Neural progenitor cell (in vitro differentiated cells): ENCODE results near the gene LPP. TPM values are rescaled to one million over a fixed set of nuclear protein-coding genes. Genes with fewer than 3 reads are reported as not detected.

ENCODE experiments used
- DNase-seq: peaks from one replicate; pipeline ENCODE4 v3.0.0-alpha.2; 2016; ENCODE audit warnings: low spot score
- H2AFZ ChIP-seq: fragments of 200-600 bp; sonication (generic); replicated peaks from 2 replicates; pipeline ENCODE4 v1.6.1; 2016; ENCODE audit warnings: antibody characterized with exemption
- H3F3A ChIP-seq: fragments of 200-600 bp; sonication (generic); 2 replicates; pipeline ENCODE4 v1.6.1; 2016; ENCODE audit warnings: antibody characterized with exemption, low read depth
- H3K27ac ChIP-seq: fragments of 200-600 bp; sonication (generic); 2 replicates; pipeline ENCODE4 v1.5.1; 2016; ENCODE audit warnings: mild to moderate bottlenecking
- H3K27me3 ChIP-seq: fragments of 200-600 bp; sonication (generic); 2 replicates; pipeline ENCODE4 v1.6.1; 2016; ENCODE audit warnings: mild to moderate bottlenecking, moderate library complexity
- H3K36me3 ChIP-seq: fragments of 200-600 bp; sonication (generic); 2 replicates; pipeline ENCODE4 v1.5.1; 2016
- H3K4me1 ChIP-seq: fragments of 200-600 bp; sonication (generic); 2 replicates; pipeline ENCODE4 v1.6.1; 2016; ENCODE audit warnings: mixed run types
- H3K4me2 ChIP-seq: fragments of 200-600 bp; sonication (generic); 2 replicates; pipeline ENCODE4 v1.6.1; 2016
- H3K4me3 ChIP-seq: fragments of 200-600 bp; sonication (generic); 2 replicates; pipeline ENCODE4 v1.5.1; 2016
- H3K79me2 ChIP-seq: fragments of 200-600 bp; sonication (generic); 2 replicates; pipeline ENCODE4 v1.6.1; 2016; ENCODE audit warnings: low read depth
- H3K9ac ChIP-seq: fragments of 200-600 bp; sonication (generic); 2 replicates; pipeline ENCODE4 v1.6.1; 2016
- H3K9me3 ChIP-seq: fragments of 200-600 bp; sonication (generic); 2 replicates; pipeline ENCODE4 v1.5.1; 2016; ENCODE audit warnings: low read depth
- H4K20me1 ChIP-seq: fragments of 200-600 bp; sonication (generic); 2 replicates; pipeline ENCODE4 v1.6.1; 2016; ENCODE audit warnings: low read depth
- H3K27ac Mint-ChIP-seq: 3 replicates; pipeline ENCODE4 v1.8.0; 2021; ENCODE audit warnings: mixed read lengths
- H3K27me3 Mint-ChIP-seq: 2 replicates; pipeline ENCODE4 v1.8.0; 2022; ENCODE audit warnings: low read depth, mild to moderate bottlenecking, inconsistent platforms, moderate library complexity, mixed read lengths; ENCODE audit not compliant: insufficient read depth
- H3K36me3 Mint-ChIP-seq: 3 replicates; pipeline ENCODE4 v1.8.0; 2021; ENCODE audit warnings: mixed read lengths
- H3K4me1 Mint-ChIP-seq: 3 replicates; pipeline ENCODE4 v1.8.0; 2021; ENCODE audit warnings: mixed read lengths
- H3K4me3 Mint-ChIP-seq: 3 replicates; pipeline ENCODE4 v1.8.0; 2021; ENCODE audit warnings: mild to moderate bottlenecking, moderate library complexity, mixed read lengths
- H3K9me3 Mint-ChIP-seq: 3 replicates; pipeline ENCODE4 v1.8.0; 2020; ENCODE audit warnings: mixed read lengths
- EZH2 ChIP-seq: fragments of 200-600 bp; sonication (generic); IDR thresholded peaks from 2 replicates; pipeline ENCODE4 v1.6.1; 2017; ENCODE audit warnings: antibody characterized with exemption, mild to moderate bottlenecking, moderate library complexity
- EZH2phosphoT487 ChIP-seq: fragments of 200-600 bp; sonication (generic); IDR thresholded peaks from 2 replicates; pipeline ENCODE4 v1.6.1; 2017; ENCODE audit warnings: antibody characterized with exemption
- total RNA-seq: library from RNA; depleted of rRNA; stranded (reverse); fragments of >200 nt; gene quantifications from 2 replicates; pipeline ENCODE4 v1.2.3, GENCODE V29; 2015; ENCODE audit warnings: low replicate concordance
- TF ChIP-seq, protein P1 (sequence below): fragments of 200-600 bp; sonication (generic); IDR thresholded peaks from 2 replicates; pipeline ENCODE4 v1.5.1; 2017; ENCODE audit warnings: antibody characterized with exemption, mild to moderate bottlenecking

The LPP gene
- total RNA-seq, 1 donor from 2014 or later = 18.9 TPM

DNA sequence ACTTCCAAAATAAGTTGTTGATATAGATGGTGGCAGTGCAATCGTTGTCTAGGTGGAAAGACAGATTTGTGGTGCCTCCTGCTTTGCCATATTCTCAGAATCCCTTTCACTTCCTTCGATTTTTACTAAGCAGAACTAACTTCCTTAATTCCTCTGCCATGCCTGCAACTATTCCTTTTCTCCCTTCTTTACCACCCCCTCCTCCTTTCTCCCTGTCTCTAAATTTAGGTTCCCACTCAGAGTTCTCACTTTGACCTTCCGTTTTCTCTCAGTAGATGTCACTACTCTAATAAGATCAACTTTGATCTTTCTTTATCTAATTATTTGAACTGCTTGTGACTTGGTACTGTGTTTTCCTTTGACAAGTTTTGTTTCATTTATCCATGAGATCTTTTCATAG is 351.2 kb downstream of the LPP start:
- TF ChIP-seq, protein P1, sequence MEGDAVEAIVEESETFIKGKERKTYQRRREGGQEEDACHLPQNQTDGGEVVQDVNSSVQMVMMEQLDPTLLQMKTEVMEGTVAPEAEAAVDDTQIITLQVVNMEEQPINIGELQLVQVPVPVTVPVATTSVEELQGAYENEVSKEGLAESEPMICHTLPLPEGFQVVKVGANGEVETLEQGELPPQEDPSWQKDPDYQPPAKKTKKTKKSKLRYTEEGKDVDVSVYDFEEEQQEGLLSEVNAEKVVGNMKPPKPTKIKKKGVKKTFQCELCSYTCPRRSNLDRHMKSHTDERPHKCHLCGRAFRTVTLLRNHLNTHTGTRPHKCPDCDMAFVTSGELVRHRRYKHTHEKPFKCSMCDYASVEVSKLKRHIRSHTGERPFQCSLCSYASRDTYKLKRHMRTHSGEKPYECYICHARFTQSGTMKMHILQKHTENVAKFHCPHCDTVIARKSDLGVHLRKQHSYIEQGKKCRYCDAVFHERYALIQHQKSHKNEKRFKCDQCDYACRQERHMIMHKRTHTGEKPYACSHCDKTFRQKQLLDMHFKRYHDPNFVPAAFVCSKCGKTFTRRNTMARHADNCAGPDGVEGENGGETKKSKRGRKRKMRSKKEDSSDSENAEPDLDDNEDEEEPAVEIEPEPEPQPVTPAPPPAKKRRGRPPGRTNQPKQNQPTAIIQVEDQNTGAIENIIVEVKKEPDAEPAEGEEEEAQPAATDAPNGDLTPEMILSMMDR = no peak
- TF ChIP-seq EZH2 (no peak), EZH2phosphoT487 (no peak)
- Histone ChIP-seq H2AFZ (no peak overlapping the region), H3K4me3 (no peak overlapping the region), H3K4me2 (no peak overlapping the region), H4K20me1 (no peaks in the 10 kb centered on the region), H3K79me2 (peaks cover 5% of the 10 kb centered on the region), H3K9ac (no peak overlapping the region), H3K27me3 (no peaks in the 10 kb centered on the region), H3F3A (no peaks in the 10 kb centered on the region), H3K36me3 (peaks cover 7% of the 10 kb centered on the region), H3K9me3 (no peaks in the 10 kb centered on the region), H3K4me1 (no peaks in the 10 kb centered on the region), H3K27ac (no peak overlapping the region)
- Mint-ChIP-seq H3K36me3 (peaks cover 19% of the 10 kb centered on the region), H3K9me3 (peaks cover 24% of the 10 kb centered on the region), H3K4me1 (no peaks in the 10 kb centered on the region), H3K4me3 (no peak overlapping the region), H3K27me3 (no peaks in the 10 kb centered on the region), H3K27ac (no peak overlapping the region)
- DNase-seq = no peak

DNA sequence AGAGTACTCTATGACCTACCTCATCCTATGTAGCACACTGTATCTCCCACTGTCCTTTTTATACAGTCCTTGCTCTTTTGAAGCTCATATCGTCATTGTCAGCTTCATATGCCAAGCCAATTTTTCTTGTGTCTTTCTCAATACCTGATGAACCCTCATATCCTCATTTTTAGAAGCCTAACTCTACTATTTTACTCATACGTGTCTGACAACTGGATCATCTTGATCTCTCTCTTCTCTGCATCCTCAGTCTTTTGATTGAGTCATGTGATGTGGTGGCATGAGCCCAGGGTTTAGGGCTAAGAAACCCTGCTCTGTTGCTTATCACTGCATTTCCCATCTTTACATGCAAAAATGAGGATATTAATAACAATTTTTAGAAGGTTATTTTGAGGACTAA is 352.0 kb downstream of the LPP start:
- Mint-ChIP-seq H3K9me3 (peaks cover 24% of the 10 kb centered on the region), H3K4me1 (no peaks in the 10 kb centered on the region), H3K4me3 (no peak overlapping the region), H3K36me3 (peaks cover 19% of the 10 kb centered on the region), H3K27ac (no peak overlapping the region), H3K27me3 (no peaks in the 10 kb centered on the region)
- Histone ChIP-seq H3K4me2 (no peak overlapping the region), H4K20me1 (no peaks in the 10 kb centered on the region), H3K27ac (no peak overlapping the region), H3K27me3 (no peaks in the 10 kb centered on the region), H3K9me3 (no peaks in the 10 kb centered on the region), H3F3A (no peaks in the 10 kb centered on the region), H3K4me3 (no peak overlapping the region), H2AFZ (no peak overlapping the region), H3K36me3 (peaks cover 7% of the 10 kb centered on the region), H3K79me2 (peaks cover 5% of the 10 kb centered on the region), H3K9ac (no peak overlapping the region), H3K4me1 (no peaks in the 10 kb centered on the region)
- TF ChIP-seq EZH2phosphoT487 (no peak), EZH2 (no peak)
- TF ChIP-seq, protein P1 = no peak
- no peak for DNase-seq

DNA sequence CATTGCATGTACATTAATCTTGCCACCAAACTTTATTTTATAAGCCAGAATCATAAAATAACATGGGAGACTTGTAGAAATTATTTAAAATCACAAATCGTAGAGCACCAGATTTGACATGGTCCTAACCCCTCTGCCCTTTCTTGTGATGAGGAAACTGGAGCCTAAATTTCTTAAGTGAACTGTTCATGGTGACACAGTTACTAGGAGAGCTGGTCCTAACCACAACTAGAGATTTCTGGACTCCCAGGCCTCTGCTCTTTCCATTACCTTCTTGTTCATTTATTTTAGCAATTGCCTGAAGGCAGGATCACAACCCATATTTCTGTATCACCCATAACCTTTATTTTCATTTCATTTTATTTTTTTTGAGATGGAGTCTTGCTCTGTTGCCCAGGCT is 352.5 kb downstream of the LPP start:
- H3F3A ChIP-seq = no peaks in the 10 kb centered on the region
- no peak overlapping the region for H3K4me3 ChIP-seq
- H3K27me3 Mint-ChIP-seq = no peaks in the 10 kb centered on the region
- H3K79me2 ChIP-seq = peaks cover 5% of the 10 kb centered on the region
- H3K27me3 ChIP-seq = no peaks in the 10 kb centered on the region
- H3K4me1 ChIP-seq = no peaks in the 10 kb centered on the region
- no peak overlapping the region for H3K27ac Mint-ChIP-seq
- DNase-seq = no peak
- H3K27ac ChIP-seq = no peak overlapping the region
- H3K4me1 Mint-ChIP-seq = peaks cover 1% of the 10 kb centered on the region
- peaks cover 19% of the 10 kb centered on the region for H3K36me3 Mint-ChIP-seq
- no peak overlapping the region for H3K4me3 Mint-ChIP-seq
- peaks cover 24% of the 10 kb centered on the region for H3K9me3 Mint-ChIP-seq
- no peak overlapping the region for H3K9ac ChIP-seq
- H3K9me3 ChIP-seq = no peaks in the 10 kb centered on the region
- H4K20me1 ChIP-seq = no peaks in the 10 kb centered on the region
- no peak overlapping the region for H2AFZ ChIP-seq
- H3K36me3 ChIP-seq = peaks cover 7% of the 10 kb centered on the region
- no peak overlapping the region for H3K4me2 ChIP-seq
- TF ChIP-seq, protein P1 = no peak
- no peak for TF ChIP-seq EZH2phosphoT487
- no peak for TF ChIP-seq EZH2
